CD4-positive, alpha-beta T cell treated with Interferon gamma for 1 hour (primary cell): ENCODE data around the gene TBC1D17.

Experiments
- DNase-seq: peaks from one replicate; pipeline ENCODE4 v3.0.0-alpha.2; 2020

The TBC1D17 gene

DNA sequence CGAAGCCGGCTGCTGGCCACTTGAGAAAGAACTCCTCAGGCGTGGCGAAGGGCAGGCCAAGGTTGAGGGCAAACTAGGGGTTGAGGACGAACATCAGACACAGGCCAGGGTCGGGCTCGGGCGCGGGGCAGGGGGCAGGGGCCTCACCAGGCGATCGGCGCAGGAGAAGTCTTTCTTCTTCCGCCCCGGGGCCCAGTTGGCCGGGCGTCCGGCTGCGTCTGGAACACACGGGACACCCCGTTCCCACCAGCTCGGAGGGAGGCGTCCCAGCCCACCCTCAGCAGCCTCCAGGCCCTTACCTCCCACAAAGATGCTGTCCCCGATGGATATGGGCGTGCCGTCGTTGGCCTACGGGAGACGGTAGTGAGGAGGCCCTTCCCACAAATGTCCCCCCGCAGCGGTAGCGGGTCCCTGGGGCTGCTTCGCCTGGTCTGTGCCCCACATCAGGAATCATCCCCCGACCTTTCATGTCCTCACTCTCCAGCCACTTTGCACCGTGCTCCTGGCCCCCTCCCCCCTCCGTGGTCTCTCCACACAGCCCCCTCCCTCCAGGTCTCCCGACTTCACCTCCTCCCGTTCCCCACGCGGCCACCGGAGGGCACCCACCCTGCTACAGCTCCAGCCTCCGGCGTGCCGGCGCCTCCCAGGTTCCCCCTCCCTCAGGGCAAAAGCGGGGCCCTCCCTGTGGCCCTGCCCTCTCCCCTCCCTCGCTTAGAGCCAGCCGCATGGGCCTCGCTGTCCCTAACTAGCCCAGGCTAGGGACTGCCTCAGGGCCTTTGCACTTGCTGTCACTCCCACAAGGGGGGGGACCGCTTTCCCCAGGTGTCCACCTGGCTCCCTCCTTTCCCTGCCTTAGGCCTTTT is 14.9 kb upstream of the TBC1D17 start:
- no peak for DNase-seq

- DNase-seq = no peak
Observed at GRCh38 chr19:49863254-49863934, 14.1 kb upstream of the TBC1D17 start.

- no peak for DNase-seq
Observed at GRCh38 chr19:49863935-49864320, 13.6 kb upstream of the TBC1D17 start.

DNA sequence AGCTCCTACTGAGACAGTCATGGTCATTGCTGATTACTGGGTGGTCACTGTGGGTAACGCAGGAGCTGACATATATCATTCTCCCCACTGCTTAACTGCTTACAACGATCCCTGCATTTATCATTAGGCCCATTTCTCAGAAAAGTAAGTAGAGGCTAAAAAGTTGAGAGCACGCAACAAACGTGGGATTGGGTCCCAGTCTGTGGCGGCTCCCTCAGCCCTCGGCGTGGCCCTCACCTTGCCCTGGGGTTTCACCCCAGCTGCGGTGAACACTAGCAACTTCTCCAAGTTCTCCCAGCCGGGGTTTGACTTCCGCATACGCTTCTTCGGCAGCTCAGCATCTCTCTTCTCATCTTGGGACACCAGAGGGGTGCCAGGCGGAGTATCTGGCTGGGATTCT is 12.6 kb upstream of the TBC1D17 start:
- no peak for DNase-seq

DNA sequence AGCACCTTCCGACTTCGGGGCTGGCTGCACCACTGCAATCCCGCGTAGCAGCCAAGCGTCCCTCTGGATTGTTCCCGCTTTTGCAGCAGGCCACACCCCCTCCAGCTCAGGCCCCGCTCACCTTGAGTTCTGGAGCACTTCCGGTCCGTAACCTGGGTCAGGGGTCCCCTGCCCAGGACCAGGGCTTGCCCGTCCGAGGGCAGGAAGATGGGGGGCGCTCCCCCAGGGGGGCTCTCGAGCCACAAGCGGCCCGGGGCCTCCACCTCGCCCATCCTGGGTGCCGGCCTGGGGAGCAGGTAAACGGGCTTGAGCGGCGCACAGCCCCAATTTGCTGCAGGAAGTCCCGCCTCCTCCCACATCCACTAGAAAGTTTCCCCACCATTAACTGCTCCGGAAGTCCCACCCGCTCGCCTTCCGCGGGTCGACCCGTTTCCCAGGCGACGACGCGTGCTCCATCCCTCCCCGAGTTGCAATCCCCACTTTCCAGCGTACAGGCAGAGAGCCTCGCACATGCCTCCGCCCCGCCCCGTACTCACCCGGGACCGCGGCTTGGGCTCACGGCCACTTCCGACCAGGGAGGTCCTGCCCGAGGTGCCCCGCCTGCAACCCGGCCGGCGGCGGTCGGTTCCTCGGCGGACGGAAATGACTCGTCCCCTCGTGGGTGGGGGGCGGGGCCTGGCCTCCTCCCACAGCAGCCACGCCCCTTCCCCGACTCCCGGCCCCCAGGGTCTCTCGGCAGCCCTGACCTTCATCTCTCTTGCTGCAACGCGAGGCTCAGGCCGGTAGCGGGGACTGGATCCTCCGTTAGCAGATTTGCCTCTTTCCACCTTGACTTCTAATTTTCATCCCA is 10.3 kb upstream of the TBC1D17 start, which contains the start of gene PNKP:
Gene PNKP, minus strand, starts transcription at position 644 of the 850 bp plus-strand sequence. Its CDS starts 372 bp downstream, at position 272.
- peak; percentile 86 for DNase-seq

DNA sequence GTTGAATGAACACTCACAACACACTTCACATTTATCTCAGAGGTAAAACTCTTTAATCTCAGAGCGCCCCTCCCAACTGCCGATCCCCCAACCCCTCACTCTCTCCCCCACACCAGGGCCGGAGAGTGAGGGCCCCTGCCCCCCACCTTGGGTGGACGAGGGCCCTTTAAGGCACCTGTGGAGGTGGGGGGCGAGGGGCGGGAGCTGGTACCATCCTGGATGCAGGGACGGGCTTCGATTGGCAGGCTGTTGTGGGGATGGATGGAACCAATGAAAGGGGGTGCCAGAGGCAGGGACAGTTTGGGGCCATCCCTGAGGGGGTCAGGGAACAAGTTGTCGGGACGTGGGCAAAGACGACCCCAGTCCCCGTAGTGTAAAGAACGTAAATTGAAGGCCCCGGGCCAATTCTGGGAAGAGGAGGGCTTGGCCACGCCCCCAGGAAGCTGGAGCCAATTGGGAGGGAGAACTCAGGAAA is 8.5 kb upstream of the TBC1D17 start:
- DNase-seq = no peak

DNA sequence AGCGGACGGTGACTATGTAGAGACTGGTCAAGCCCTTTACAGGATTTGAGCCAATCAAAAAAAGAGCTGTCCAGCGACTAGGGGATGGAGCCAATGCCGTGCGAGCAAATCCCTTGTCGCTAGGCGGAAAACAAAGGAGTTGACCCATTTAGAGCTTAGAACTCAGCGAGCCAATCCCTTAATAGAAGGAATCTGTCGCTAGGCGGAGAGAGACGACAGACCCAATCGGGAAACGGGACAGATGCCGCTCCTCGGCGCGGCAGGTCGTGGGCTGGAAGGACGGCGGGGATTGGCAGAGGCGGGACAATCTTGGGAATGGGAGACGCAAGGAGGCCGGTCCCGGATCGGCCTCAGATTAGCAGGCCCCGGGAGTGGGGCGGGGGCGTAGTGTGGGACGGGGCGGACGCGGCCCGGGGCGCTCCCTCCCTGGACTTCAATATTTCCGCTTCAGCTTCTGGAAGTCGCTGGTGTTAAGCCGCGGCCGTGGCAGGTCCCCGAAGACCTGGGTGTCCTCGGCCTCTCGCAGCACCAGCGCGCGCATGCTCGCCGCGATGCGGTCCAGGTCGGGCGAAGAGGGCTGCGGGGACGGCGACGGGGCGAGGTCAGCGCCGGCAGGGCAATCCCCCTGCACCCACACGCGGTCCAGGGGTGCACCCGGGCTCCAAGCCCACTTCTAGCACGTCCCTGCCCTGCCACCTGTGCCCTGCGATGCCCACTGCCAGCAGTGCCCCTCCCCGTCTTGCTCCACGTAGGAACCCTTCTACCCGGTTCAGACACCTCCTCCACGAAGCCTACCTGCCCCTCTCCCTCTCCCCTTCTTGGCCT is 7.8 kb upstream of the TBC1D17 start:
- peak; percentile 97 for DNase-seq

DNA sequence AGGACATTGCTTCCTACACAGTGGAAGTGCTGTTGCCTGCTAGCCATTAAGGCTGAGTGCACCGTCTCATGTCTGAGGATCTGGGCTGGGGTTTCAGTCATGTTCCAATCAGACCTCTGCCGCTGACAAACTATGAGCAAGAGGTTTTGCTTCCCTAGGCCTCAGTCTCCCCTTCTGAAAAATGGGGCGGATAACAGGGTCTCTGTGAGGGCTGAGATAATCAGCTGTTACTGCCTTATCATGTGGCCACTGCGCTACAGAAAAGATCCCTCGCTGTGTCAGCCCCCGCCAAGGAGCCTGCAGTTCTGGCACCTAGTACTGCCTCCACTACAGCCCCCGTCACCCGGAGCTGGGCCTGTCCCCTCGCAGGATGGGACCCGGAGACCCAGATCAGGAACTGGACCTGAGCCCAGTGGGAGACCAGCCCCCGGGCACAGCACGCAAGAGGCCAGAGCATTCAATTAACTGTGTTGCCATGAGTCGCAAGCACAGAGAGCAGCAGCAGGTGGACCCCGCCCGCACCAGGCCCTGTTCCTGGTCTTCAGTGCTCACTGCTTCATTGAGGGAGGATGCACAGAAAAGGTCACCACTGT is 7.1 kb upstream of the TBC1D17 start:
- no peak for DNase-seq

DNA sequence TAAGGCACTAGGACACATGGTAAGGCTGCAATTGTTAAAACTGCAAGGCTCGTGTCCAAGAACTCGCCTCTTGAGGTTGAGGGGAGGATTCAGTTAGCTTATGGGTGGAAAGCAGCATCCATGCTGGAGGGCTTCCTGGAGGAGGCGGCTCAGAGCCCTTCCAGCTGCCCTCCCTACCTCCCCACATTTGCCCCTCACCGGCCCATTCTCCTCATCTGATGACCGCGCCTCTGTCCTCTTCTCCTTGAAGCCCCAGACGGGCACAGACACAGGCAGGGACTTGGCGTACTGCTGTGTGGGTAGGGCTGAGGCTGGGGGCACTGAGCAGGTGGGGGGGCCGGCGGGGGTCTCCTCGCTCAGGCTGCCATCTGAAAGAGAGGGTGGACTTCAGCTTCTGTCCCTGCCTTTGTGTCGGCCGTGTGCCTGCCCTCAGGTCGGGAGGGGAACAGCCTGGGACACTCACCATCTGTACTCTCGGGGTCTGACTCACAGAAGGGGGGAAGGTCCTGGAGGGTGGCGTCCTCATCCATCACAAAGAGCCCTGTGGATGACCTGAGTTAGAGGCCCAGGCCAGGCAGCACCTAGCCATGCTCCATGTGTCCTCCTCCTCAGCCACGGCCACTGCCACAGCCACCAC is 6.0 kb upstream of the TBC1D17 start:
- no peak for DNase-seq

- DNase-seq = no peak
Observed at GRCh38 chr19:49872245-49873128, 5.0 kb upstream of the TBC1D17 start.

DNA sequence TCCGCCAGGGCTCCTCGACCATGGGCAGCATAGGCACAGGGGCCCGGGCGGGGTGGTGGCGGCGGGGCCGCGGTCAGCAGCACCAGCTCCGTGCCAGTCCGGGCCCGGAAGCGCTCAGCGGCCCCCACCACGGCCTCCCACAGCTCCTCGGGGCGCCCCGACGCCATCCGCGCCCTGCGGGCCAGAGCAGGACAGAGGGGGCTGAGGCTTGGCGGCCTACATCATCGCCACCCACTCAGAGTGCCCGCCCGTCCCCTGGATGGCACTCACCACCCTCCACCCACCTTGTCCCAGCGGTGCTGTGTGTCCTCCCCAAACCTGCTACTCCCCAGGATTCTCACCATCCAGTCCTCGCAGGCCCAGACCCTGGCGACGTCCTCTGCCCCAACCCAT is 4.4 kb upstream of the TBC1D17 start:
- no peak for DNase-seq

DNA sequence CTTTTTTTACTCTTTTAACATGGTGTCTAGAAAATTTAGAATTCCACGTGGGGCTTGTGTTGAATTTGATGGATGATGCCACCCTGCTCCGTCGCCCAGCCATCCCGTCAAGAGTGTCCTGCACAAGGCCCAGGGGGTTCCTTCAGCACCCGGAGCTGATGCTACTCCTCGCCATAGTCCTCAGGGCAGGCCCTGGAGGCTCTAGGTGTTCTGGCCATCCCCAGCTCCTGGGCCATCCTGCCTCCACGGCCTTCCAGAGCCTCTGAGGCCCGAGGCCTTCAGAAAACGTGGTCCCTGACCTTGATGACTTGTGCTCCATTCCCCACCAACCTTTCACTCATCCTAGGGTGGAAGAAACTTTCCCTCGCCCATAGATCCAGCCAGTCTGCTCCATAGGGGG is 3.7 kb upstream of the TBC1D17 start:
- no peak for DNase-seq

DNA sequence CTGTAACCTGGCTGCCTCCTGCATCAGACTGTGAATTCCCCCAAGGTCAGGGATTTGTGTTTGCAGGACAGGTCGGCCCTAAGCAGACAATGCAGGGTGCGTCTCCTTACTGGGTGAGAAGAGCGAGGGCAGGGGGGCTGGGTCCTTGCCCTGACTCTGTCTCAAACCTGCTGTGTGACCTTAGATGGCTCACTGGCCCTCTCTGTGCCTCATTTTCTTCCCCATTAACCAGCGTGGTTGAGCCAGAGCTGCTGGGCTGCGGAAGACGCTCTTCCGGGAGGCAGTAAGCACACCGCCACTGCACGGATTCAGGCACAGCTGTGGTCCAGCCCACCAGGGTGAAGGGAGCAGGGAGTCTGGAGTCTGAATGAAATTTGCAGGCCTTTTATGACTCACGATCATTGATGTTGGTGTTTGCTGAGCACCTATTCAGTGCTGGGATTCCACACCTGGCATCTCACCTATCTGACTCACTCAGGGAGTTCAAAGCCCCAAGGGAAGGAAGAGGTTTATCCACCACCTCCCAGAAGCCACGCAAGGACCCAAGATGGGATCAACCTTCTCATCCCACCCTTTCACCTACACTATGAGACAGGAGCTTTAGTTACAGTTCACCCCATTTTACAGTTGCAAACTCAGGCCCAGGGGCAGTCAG is 2.9 kb upstream of the TBC1D17 start:
- no peak for DNase-seq

DNA sequence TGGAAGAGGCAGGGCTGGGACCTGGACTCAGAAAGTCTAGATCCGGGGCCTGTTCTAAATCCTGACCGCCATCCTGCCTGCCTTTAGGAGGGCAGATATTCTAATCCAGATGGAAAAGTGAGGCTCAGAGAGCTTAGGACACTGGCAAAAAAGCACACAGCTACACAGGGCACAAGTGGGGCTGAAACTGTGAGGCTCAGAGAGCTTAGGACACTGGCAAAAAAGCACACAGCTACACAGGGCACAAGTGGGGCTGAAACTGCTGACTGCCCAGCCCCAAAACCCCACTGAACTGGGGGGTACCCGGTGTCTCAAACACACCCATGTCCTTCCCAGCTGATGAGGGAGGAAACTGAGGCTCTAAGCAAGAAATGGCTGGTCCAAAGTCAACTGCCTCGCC is 2.3 kb upstream of the TBC1D17 start:
- no peak for DNase-seq

DNA sequence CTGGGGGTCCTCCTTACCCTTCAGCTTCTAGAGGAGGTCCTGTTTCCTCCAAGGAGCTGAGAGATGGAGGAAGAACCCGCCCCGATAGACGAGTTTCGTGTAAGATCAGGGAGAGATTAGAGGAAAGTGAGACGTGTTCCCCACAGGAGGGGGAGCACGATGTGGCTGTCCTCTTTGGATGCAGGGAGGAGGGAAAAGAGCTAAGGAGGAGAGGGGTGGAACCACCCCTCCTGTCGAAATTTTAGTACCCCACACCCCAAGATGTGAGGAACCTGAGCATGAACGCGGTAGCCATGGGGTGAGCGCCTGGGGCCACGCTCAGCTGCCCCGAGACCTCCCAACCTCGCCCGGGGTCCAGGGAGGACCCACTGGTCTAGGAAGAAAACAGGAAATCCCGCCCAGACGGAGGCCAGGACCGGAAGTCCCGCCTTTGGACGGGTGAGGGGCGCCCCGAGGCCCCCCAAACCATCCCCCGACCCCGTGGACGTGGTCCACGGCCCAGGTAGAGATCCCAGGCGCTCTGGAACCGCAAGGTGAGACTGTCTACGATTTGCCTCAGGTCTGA is 1.6 kb upstream of the TBC1D17 start:
- DNase-seq = peak; percentile 53

DNA sequence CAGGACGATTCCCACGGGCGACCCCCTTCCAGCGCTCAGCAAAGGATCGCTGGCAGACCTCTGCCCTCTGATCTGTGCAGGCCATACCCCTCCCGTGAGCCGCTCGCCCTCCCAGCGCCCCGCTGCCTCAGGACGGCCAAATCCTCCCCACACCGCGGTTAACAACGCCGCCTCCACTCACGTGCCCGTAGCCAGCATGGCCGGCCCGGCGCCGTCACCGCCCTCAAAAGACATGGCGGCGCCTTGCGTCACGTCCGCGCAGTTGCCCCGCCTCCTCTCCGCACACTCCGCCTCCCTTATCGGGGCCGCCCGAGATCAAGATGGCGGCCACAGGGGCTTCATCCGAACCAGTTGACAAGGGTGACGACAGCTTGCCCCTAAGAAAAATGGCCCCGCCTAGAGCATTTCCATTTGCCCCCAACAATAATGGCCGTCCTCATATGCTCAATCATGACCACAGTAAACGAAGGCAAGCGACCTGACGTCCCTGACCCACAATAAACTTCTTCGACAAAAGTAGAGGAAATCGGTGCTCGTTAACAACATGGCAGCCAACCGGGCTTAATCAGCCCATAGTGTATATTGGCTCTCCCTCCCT is 981 bp upstream of the TBC1D17 start:
- peak; percentile 99 for DNase-seq

- DNase-seq = peak; percentile 98
Observed at GRCh38 chr19:49877879-49878743, 609 bp downstream of the TBC1D17 start.

DNA sequence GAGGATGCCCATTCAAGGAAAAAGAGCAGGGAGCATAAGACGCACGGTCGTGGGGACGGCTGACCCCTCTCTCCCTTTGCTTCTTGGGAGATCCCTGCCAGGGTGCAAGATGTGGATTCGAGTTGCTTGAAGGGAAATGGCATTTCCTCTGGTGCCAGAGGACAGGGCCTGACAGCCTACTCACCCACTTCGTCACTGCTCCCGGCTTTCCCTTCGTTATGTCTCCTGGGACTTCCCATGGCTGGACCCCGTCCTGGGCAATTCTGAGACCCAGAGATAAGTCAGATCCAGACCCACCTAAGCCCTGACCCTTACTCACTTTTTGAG is 1.2 kb downstream of the TBC1D17 start:
- no peak for DNase-seq
